C4-2B (cell line): ENCODE measurements around the gene UCHL3.

Experiments
- CTCF ChIP-seq: fragments of 450-650 bp; conservative IDR thresholded peaks from 2 replicates; pipeline ENCODE4 v1.5.1; 2017; ENCODE audit warnings: mild to moderate bottlenecking
- ZFX ChIP-seq: fragments of 450-650 bp; IDR thresholded peaks from 2 replicates; pipeline ENCODE4 v1.6.1; 2017

- TF ChIP-seq CTCF (no peak), ZFX (no peak)
These were observed 4.9 kb downstream of the UCHL3 start for GRCh38 chr13:75554464-75554863.
